Skeletal muscle tissue (tissue), 4 donors: ENCODE results near the gene CCL25. TPM values are rescaled to one million over a fixed set of nuclear protein-coding genes. Genes with fewer than 3 reads are reported as not detected.

ENCODE experiments used
- H3K27ac ChIP-seq: one replicate; pipeline ENCODE4 v1.7.0; 2013; ENCODE audit warnings: mild to moderate bottlenecking, low read depth, low read length, inconsistent platforms
- H3K27me3 ChIP-seq, 3 donors: one replicate each; pipeline ENCODE4 v1.7.0; 2013; ENCODE audit warnings: low read length in 3 of 3; ENCODE audit not compliant: control insufficient read depth in 3 of 3, insufficient read depth in 3 of 3
- H3K36me3 ChIP-seq, 3 donors: one replicate each; pipeline ENCODE4 v1.7.0; 2013; ENCODE audit warnings: low read length in 3 of 3; ENCODE audit not compliant: control insufficient read depth in 3 of 3, insufficient read depth in 3 of 3
- H3K4me1 ChIP-seq, 3 donors: one replicate each; pipeline ENCODE4 v1.7.0; 2013; ENCODE audit warnings: low read length in 3 of 3, mild to moderate bottlenecking in 3 of 3; ENCODE audit not compliant: control insufficient read depth in 3 of 3, insufficient read depth in 3 of 3
- H3K4me3 ChIP-seq, 3 donors: one replicate each; pipeline ENCODE4 v1.7.0; 2013; ENCODE audit warnings: low read length in 3 of 3
- H3K9ac ChIP-seq, 3 donors: one replicate each; pipeline ENCODE4 v1.7.0; 2013; ENCODE audit warnings: low read length in 3 of 3, mild to moderate bottlenecking in 3 of 3, moderate library complexity in 2 of 3, low read depth in 1 of 3
- H3K9me3 ChIP-seq, 3 donors: one replicate each; pipeline ENCODE4 v1.7.0; 2013; ENCODE audit warnings: low read length in 3 of 3; ENCODE audit not compliant: control insufficient read depth in 3 of 3
- total RNA-seq: library from RNA; depleted of rRNA; stranded (reverse); fragments of >200 nt; gene quantifications from one replicate; pipeline ENCODE4 v1.2.3, GENCODE V29; 2014
- donor health status: Osteomylitis.

The CCL25 gene
- total RNA-seq, 1 donor from 2014 or later: not detected

DNA sequence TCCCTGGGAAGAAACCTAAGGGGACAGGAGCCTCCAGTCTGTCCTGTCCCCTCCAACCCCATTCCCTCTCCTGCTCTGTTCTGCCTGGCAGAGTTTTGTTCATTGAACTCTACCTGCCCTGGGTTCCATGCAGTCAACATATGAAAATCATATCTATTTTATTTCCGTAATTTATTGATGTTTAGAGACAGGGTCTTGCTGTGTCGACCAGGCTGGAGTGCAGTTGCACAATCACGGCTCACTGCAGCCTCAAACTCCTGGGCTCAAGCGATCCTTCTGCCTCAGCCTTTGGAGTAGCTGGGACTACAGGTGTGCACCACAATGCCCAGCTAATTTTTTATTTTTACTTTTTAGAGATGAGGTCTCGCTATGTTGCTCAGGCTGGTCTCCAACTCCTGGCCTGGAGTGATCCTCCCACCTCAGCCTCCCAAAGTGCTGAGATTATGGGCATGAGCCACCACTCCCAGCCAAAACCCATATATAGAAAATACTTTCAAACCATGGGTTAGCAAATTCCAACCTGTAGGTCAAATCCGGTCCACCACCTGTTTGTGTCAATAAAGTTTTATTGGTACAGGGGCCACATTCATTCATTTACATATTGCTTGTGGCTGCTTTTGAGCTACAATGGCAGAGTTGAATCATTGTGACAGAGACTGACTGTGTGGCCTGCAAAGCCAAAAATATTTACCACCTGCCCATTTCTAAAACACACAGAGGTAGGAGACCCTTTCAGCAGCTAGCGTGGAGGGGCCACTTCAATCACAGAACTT is 57.5 kb downstream of the CCL25 start:
- H3K36me3 ChIP-seq: no peaks in the 10 kb centered on the region
- H3K9ac ChIP-seq: no peak overlapping the region
- no peak overlapping the region for H3K4me3 ChIP-seq
- peaks cover 0 to 2% (median 2%) of the 10 kb centered on the region in 3 donors for H3K27me3 ChIP-seq
- no peaks in the 10 kb centered on the region for H3K4me1 ChIP-seq
- peaks cover 0 to 5% (median 5%) of the 10 kb centered on the region in 3 donors for H3K9me3 ChIP-seq
- no peak overlapping the region for H3K27ac ChIP-seq

DNA sequence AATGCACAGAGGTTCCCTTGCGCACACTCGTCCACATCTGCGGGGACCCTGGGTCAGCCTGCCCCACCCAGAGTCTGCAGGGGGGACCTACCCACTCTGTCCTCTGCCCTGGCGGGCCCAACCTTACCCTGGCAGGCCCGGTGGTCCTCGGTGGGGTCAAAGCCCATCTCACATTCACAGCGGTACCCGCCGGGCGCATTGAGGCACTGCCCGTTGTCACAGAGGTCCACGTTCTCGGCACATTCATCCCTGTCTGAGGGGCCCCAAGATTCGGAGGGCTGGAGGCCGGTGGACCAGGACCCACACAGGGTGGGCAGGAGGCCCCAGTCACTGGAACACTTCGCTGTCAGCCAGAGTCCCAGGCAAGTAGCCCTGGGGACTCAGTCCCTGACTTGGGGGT is 58.4 kb downstream of the CCL25 start:
- H3K9ac ChIP-seq: no peak overlapping the region
- H3K27ac ChIP-seq: no peak overlapping the region
- peaks cover 0 to 5% (median 5%) of the 10 kb centered on the region in 3 donors for H3K9me3 ChIP-seq
- no peaks in the 10 kb centered on the region for H3K4me1 ChIP-seq
- peaks cover 0 to 2% (median 2%) of the 10 kb centered on the region in 3 donors for H3K27me3 ChIP-seq
- H3K4me3 ChIP-seq: no peak overlapping the region
- H3K36me3 ChIP-seq: no peaks in the 10 kb centered on the region

DNA sequence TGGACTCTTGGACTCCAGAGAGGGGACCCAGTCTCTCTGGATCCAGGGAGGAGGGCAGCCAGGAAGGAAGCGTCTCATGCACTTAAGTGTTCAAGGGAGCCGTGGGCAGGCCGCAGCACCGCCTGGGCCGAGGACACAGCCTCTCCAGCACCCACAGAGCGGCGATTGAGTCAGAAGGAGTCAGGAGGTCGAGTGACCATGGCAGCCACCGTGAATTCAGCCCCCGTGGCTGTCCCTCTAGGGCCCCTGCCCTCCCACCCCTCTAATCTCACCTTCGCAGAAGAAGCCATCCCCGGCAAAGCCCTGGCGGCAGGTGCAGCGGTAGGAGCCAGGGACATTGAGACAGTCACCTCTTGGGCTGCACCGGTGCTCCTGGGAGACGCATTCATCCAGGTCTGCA is 58.8 kb downstream of the CCL25 start:
- Histone ChIP-seq H3K27me3 (peaks cover 0 to 2% (median 2%) of the 10 kb centered on the region in 3 donors), H3K4me1 (no peaks in the 10 kb centered on the region), H3K9me3 (peaks cover 0 to 5% (median 5%) of the 10 kb centered on the region in 3 donors), H3K27ac (no peak overlapping the region), H3K4me3 (no peak overlapping the region), H3K9ac (no peak overlapping the region), H3K36me3 (no peaks in the 10 kb centered on the region)

Other genes starting within 250 kb of the CCL25 start
- 9.4 TPM for gene EVI5L, start 222.5 kb upstream of the CCL25 start, total RNA-seq
- not detected for gene PRR36, start 178.4 kb upstream of the CCL25 start, total RNA-seq
- under 0.01 TPM for gene LRRC8E, start 164.2 kb upstream of the CCL25 start, total RNA-seq
- 9.4 TPM for gene MAP2K7, start 148.9 kb upstream of the CCL25 start, total RNA-seq
- 1.6 TPM for gene TGFBR3L, start 137.9 kb upstream of the CCL25 start, total RNA-seq
- gene SNAPC2, start 132.4 kb upstream of the CCL25 start, total RNA-seq: 6.3 TPM
- 0.52 TPM for gene CTXN1, start 126.6 kb upstream of the CCL25 start, total RNA-seq
- 36.0 TPM for gene TIMM44, start 109.1 kb upstream of the CCL25 start, total RNA-seq
- gene ELAVL1, start 47.1 kb upstream of the CCL25 start, total RNA-seq: 16.7 TPM
- 4.2 TPM for gene FBN3, start 96.8 kb downstream of the CCL25 start, total RNA-seq
- 17.7 TPM for gene CERS4, start 156.6 kb downstream of the CCL25 start, total RNA-seq